AG09309 (cell line): ENCODE results near the gene ARHGAP26.

Source experiments
- DNase-seq: peaks from one replicate; pipeline ENCODE4 v3.0.0-alpha.2; 2010; ENCODE audit warnings: low read depth
- H3K4me3 ChIP-seq: 2 replicates; pipeline ENCODE4 v1.5.1; 2011; ENCODE audit warnings: mild to moderate bottlenecking, low read depth, low read length, moderate library complexity; ENCODE audit not compliant: control insufficient read depth
- CTCF ChIP-seq: IDR thresholded peaks from 2 replicates; pipeline ENCODE4 v1.5.1; 2011; ENCODE audit warnings: mild to moderate bottlenecking, low read depth, low read length, inconsistent platforms; ENCODE audit not compliant: insufficient read depth, control insufficient read depth; ENCODE audit errors: missing control alignments

Gene ARHGAP26

DNA sequence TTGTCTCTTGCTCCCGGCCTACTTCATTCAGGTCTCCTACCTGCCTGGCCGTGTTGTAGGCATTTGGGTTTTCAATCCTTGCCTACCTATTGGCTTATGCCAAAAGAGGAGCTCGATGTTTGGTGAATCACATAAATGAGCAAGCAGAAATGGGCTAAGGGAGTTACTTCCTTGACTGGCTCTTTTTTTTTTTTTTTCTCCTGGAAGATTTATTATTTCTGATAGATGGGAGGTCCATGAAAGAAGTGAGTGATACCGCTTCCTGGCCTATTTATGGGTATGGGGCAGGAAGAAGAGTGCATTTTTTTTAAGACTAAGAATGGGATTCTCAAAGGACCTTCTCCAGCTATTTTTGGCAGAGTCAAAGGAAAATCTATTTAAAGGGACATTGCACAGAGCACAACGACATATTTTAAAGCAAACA lies 294.1 kb downstream of the ARHGAP26 start:
- H3K4me3 ChIP-seq = no peak overlapping the region
- TF ChIP-seq CTCF = no peak
- DNase-seq = no peak

DNA sequence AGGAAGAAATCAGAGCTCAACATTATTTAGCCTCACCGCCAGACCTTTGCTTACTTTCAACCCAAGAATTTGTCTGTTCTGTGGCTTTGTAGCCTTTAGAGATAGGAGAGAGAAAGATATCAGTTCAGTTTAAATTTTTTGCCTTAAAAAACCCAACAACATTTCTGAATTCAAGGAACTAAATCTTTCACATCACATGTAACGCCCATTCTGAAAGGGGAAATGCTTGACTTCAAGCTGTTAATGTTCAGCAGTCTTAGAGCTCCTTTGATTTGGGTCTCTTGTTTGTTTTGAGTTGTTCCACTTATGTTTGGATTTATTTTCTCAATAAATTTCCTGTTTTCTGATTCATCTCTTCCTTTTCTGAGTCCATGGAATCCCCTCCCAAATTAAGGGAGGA lies 294.5 kb downstream of the ARHGAP26 start:
- no peak for DNase-seq
- no peak overlapping the region for H3K4me3 ChIP-seq
- TF ChIP-seq CTCF = no peak

DNA sequence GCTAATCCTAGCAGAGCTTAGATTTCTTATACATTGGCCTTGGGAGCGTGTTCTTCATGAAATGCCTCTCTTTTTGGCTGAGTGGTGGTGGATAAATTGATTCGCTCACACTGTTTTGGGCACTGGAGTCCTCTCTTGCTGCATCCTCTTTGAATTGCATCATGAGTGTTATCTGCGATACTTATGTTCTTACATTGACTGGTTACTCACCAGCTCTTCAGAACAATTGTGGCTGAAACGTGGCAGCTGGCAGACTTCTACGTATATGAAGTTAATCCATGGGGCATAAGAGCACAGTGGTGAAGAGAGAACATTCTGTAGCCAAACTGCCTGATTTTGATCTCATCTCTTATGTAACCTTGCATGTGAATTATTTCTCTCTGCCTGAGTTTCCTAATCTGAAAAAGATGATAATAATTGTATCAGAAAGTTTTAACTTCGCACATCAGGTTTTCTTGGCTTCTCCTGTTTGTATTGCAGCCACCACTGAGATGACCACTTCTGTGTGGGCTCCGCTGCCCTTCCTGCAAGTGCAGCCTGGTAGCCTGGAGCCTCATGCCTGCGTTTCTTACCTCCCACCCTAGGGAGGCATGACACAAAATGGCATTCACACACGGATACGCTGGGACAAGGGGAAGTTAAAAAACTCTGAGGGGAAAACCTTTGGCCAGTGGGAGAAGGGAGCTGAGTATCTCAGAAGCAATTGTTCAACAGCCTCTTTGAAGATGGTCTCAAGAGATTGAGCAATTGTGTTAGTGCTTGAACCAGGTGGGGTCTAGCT lies 295.2 kb downstream of the ARHGAP26 start:
- TF ChIP-seq CTCF = no peak
- DNase-seq = peak; percentile 84
- H3K4me3 ChIP-seq = no peak overlapping the region

DNA sequence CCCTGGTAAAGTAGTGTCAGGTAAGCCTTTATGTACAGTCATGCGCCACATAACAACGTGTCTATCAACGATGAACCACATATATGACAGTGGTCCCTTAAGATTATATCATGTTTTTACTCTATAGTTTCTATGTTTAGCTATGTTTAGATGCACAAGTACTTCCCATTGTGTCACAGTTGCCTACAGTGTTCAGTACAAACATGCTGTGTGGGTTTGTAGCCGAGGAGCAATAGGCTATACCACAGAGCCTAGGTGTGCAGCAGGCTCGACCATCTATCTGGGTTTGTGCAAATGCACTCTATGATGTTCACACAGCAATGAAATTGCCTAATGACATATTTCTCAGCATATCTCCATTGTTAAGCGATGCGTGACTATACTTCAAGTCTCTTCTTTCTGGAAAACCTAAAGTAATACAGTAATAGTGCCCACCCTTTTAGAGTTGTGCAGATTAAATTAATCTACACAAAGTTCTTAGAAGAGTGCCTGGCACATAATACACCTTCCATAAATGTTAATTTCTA lies 295.9 kb downstream of the ARHGAP26 start:
- DNase-seq = no peak
- no peak for TF ChIP-seq CTCF
- no peak overlapping the region for H3K4me3 ChIP-seq

- TF ChIP-seq CTCF = no peak
- no peak overlapping the region for H3K4me3 ChIP-seq
- DNase-seq = no peak
Measured at GRCh38 chr5:143066556-143067281, 296.5 kb downstream of the ARHGAP26 start.

- no peak for DNase-seq
- H3K4me3 ChIP-seq = no peak overlapping the region
- TF ChIP-seq CTCF = no peak
Measured at GRCh38 chr5:143068712-143069111, 298.5 kb downstream of the ARHGAP26 start.
